ENCODE measurements around the gene VENTX.

DNA sequence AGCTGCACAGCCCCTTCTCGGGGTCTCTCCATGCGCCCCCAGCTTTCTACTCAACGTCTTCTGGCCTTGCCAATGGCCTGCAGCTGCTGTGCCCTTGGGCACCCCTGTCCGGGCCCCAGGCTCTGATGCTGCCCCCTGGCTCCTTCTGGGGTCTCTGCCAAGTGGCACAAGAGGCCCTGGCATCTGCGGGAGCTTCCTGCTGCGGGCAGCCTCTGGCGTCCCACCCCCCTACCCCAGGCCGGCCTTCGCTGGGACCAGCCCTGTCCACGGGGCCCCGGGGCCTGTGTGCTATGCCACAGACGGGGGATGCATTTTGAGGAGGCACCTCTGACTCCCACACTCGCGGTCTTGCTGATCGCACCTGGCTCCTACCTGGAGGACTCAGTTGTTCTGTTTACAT, 2.3 kb downstream of the VENTX start:
- TF ChIP-seq NR1H2 (CRISPR knock-in tag; IDR thresholded peaks at IDR 0.05) (no peak), CBFB (CRISPR knock-in tag; IDR thresholded peaks at IDR 0.05; ENCODE audit: low read depth) (no peak), KAT7 (CRISPR knock-in tag; IDR thresholded peaks at IDR 0.05; ENCODE audit: borderline replicate concordance) (no peak)
- TF ChIP-seq, protein P1, sequence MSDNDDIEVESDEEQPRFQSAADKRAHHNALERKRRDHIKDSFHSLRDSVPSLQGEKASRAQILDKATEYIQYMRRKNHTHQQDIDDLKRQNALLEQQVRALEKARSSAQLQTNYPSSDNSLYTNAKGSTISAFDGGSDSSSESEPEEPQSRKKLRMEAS (CRISPR knock-in tag; IDR thresholded peaks at IDR 0.05) = no peak
- TF ChIP-seq, protein P2, sequence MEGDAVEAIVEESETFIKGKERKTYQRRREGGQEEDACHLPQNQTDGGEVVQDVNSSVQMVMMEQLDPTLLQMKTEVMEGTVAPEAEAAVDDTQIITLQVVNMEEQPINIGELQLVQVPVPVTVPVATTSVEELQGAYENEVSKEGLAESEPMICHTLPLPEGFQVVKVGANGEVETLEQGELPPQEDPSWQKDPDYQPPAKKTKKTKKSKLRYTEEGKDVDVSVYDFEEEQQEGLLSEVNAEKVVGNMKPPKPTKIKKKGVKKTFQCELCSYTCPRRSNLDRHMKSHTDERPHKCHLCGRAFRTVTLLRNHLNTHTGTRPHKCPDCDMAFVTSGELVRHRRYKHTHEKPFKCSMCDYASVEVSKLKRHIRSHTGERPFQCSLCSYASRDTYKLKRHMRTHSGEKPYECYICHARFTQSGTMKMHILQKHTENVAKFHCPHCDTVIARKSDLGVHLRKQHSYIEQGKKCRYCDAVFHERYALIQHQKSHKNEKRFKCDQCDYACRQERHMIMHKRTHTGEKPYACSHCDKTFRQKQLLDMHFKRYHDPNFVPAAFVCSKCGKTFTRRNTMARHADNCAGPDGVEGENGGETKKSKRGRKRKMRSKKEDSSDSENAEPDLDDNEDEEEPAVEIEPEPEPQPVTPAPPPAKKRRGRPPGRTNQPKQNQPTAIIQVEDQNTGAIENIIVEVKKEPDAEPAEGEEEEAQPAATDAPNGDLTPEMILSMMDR (IDR thresholded peaks at IDR 0.05) = no peak
- TF ChIP-seq, protein P3, sequence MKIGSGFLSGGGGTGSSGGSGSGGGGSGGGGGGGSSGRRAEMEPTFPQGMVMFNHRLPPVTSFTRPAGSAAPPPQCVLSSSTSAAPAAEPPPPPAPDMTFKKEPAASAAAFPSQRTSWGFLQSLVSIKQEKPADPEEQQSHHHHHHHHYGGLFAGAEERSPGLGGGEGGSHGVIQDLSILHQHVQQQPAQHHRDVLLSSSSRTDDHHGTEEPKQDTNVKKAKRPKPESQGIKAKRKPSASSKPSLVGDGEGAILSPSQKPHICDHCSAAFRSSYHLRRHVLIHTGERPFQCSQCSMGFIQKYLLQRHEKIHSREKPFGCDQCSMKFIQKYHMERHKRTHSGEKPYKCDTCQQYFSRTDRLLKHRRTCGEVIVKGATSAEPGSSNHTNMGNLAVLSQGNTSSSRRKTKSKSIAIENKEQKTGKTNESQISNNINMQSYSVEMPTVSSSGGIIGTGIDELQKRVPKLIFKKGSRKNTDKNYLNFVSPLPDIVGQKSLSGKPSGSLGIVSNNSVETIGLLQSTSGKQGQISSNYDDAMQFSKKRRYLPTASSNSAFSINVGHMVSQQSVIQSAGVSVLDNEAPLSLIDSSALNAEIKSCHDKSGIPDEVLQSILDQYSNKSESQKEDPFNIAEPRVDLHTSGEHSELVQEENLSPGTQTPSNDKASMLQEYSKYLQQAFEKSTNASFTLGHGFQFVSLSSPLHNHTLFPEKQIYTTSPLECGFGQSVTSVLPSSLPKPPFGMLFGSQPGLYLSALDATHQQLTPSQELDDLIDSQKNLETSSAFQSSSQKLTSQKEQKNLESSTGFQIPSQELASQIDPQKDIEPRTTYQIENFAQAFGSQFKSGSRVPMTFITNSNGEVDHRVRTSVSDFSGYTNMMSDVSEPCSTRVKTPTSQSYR (CRISPR knock-in tag; IDR thresholded peaks at IDR 0.05) = no peak
